ENCODE results near the gene HAPLN3. TPM values are rescaled to one million over a fixed set of nuclear protein-coding genes. Genes with fewer than 3 reads are reported as not detected.

HAPLN3 gene
- total RNA-seq, 1 experiment from 2014 or later, result 42.4 TPM

- Mint-ChIP-seq H3K4me3 (no peak overlapping the region), H3K27me3 (ENCODE audit: low read depth) (peaks cover 28% of the 10 kb centered on the region), H3K27ac (no peak overlapping the region), H3K36me3 (ENCODE audit: insufficient read depth in 1 of 3, low read depth in 3 of 3) (peaks cover 0 to 3% (median 0%) of the 10 kb centered on the region in 3 experiments; a peak in 2 of 7 replicates), H3K9me3 (no peaks in the 10 kb centered on the region; a peak in 1 of 5 replicates), H3K4me1 (peaks cover 4 to 8% of the 10 kb centered on the region in 2 experiments; a peak in 1 of 4 replicates)
- Histone ChIP-seq H3K18ac (ENCODE audit: insufficient read length, low read depth, low read length) (no peak overlapping the region), H2BK12ac (ENCODE audit: insufficient read length, low read depth, low read length) (no peak overlapping the region), H3K27ac (ENCODE audit: insufficient read length, low read depth, low read length) (no peak overlapping the region), H3K79me2 (ENCODE audit: insufficient read depth, low read length) (no peaks in the 10 kb centered on the region), H3K9ac (ENCODE audit: extremely low read depth, insufficient read length, low read length) (no peak overlapping the region), H3K9me3 (ENCODE audit: control insufficient read depth, low read depth, low read length) (no peaks in the 10 kb centered on the region), H3K27me3 (ENCODE audit: insufficient read depth, low read length) (no peaks in the 10 kb centered on the region), H3K79me1 (ENCODE audit: insufficient read depth, low read depth, low read length, poor library complexity, severe bottlenecking) (no peaks in the 10 kb centered on the region), H2BK120ac (ENCODE audit: low read depth, low read length, poor library complexity, severe bottlenecking) (no peak overlapping the region), H4K8ac (replicated peaks; ENCODE audit: insufficient read length, low read depth, low read length) (no peak overlapping the region), H4K20me1 (ENCODE audit: control insufficient read depth, insufficient read depth, insufficient read length) (no peaks in the 10 kb centered on the region), H4K5ac (ENCODE audit: insufficient read length, low read depth, low read length) (no peak overlapping the region), H3T11ph (ENCODE audit: low read length) (no peak overlapping the region), H3K4me2 (ENCODE audit: insufficient read depth, insufficient read length, low read length) (no peak overlapping the region), H2BK20ac (ENCODE audit: low read depth, low read length, poor library complexity, severe bottlenecking) (no peak overlapping the region), H3K23ac (ENCODE audit: insufficient read length, low read depth, low read length) (no peak overlapping the region), H3K23me2 (ENCODE audit: insufficient read length, low read depth, low read length, poor library complexity, severe bottlenecking) (no peaks in the 10 kb centered on the region), H2AK5ac (ENCODE audit: insufficient read length, low read length) (no peak overlapping the region), H3K56ac (ENCODE audit: insufficient read length, low read depth, low read length) (no peak overlapping the region), H2BK15ac (ENCODE audit: low read depth, low read length) (no peak overlapping the region), H3K4me1 (ENCODE audit: insufficient read depth, low read length) (no peaks in the 10 kb centered on the region), H3K4ac (ENCODE audit: low read depth, low read length) (no peak overlapping the region), H4K91ac (ENCODE audit: insufficient read length, low read depth, low read length) (no peak overlapping the region), H2BK5ac (ENCODE audit: insufficient read length, low read length) (no peak overlapping the region), H3K14ac (ENCODE audit: insufficient read depth, low read length) (no peak overlapping the region), H2AFZ (ENCODE audit: low read length) (no peak overlapping the region)
- WGBS (ENCODE audit: extremely low coverage, insufficient read length, low lambda C conversion rate), result no CpG with 5 or more reads among the region's 1 CpG
- no peak for DNase-seq
- TF ChIP-seq, protein P1, sequence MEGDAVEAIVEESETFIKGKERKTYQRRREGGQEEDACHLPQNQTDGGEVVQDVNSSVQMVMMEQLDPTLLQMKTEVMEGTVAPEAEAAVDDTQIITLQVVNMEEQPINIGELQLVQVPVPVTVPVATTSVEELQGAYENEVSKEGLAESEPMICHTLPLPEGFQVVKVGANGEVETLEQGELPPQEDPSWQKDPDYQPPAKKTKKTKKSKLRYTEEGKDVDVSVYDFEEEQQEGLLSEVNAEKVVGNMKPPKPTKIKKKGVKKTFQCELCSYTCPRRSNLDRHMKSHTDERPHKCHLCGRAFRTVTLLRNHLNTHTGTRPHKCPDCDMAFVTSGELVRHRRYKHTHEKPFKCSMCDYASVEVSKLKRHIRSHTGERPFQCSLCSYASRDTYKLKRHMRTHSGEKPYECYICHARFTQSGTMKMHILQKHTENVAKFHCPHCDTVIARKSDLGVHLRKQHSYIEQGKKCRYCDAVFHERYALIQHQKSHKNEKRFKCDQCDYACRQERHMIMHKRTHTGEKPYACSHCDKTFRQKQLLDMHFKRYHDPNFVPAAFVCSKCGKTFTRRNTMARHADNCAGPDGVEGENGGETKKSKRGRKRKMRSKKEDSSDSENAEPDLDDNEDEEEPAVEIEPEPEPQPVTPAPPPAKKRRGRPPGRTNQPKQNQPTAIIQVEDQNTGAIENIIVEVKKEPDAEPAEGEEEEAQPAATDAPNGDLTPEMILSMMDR (conservative IDR thresholded peaks at IDR 0.05), result no peak
Measured at GRCh38 chr15:88863412-88863811, 31.9 kb downstream of the HAPLN3 start.
